Suprapubic skin (tissue), 4 donors: ENCODE data around the gene FKBP5.

Experiments used
- CTCF ChIP-seq, 2 donors: fragments of 200-600 bp in 1 of 2; fragments of 450-650 bp in 1 of 2; sonication (generic) in 1 of 2; IDR thresholded peaks; one replicate each; pipeline ENCODE4 v1.5.1; 2016 to 2019; ENCODE audit warnings: antibody characterized with exemption in 2 of 2, mild to moderate bottlenecking in 1 of 2, moderate library complexity in 1 of 2
- EP300 ChIP-seq: sonication (generic); formaldehyde crosslinking; IDR thresholded peaks from one replicate; pipeline ENCODE4 v1.6.1; 2017; ENCODE audit warnings: antibody characterized with exemption
- POLR2A ChIP-seq, 2 donors: fragments of 450-650 bp; IDR thresholded peaks; one replicate each; pipeline ENCODE4 v1.6.1; 2017; ENCODE audit warnings: antibody characterized with exemption in 2 of 2, mild to moderate bottlenecking in 2 of 2, moderate library complexity in 2 of 2
- POLR2AphosphoS5 ChIP-seq, 3 donors: sonication (generic); formaldehyde crosslinking; IDR thresholded peaks; one replicate each; pipeline ENCODE4 v1.6.1; 2017; ENCODE audit warnings: antibody characterized with exemption in 3 of 3

DNA sequence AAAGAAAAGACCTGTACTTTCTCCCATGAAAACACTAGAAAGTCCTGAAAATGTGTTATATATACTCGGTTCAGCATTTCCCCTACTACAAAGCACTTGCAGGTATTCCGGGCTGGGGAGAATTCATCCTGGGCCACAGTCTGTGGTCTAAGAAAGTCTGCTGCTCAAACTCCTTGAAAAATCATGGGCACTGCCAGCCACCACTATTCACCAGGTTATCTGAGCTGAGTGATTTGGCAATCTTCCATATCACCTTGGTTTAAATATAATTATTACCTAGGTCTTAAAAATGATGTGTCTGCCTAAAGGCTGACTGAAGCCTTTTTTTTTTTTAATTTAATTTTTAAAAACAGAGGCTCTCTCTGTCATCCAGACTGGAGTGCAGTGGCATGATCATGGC is 11.3 kb downstream of the FKBP5 start:
- TF ChIP-seq CTCF (IDR thresholded peaks at IDR 0.05) (no peak), EP300 (no peak), POLR2AphosphoS5 (IDR thresholded peaks at IDR 0.05) (no peak), POLR2A (IDR thresholded peaks at IDR 0.05) (no peak)
